ENCODE measurements around the gene SSTR4.

GRCh38 chr20:23034721-23035671 lies at the start of gene SSTR4:
- TF ChIP-seq CTCF (conservative IDR thresholded peaks at IDR 0.05; ENCODE audit: low read length), result no peak
- TF ChIP-seq EZH2phosphoT487 (IDR thresholded peaks at IDR 0.05; ENCODE audit: borderline replicate concordance, low read depth, low read length), result no peak
